K562 (cell line): Measurements from ENCODE around the gene PGF. TPM values are rescaled to one million over a fixed set of nuclear protein-coding genes. Genes with fewer than 3 reads are reported as not detected.

Experiments
- ATF1 ChIP-seq, 2 experiments: fragments of 450-650 bp in 1 of 2; IDR thresholded peaks; 2 replicates each; pipeline ENCODE4 v1.6.1; 2016; ENCODE audit warnings: missing compliant biosample characterization in 1 of 2, missing genetic modification characterization in 1 of 2
- CXXC5 ChIP-seq: fragments of 250-450 bp; sonication (Bioruptor Pico); IDR thresholded peaks from 2 replicates; pipeline ENCODE4 v1.8.0; 2022; ENCODE audit warnings: inconsistent platforms, mild to moderate bottlenecking, moderate library complexity
- GATAD2B ChIP-seq: fragments of 450-650 bp; IDR thresholded peaks from 2 replicates; pipeline ENCODE4 v1.6.1; 2017; ENCODE audit warnings: mild to moderate bottlenecking, borderline replicate concordance
- L3MBTL2 ChIP-seq: fragments of 450-650 bp; IDR thresholded peaks from 2 replicates; pipeline ENCODE4 v1.6.1; 2016; ENCODE audit warnings: mild to moderate bottlenecking, moderate library complexity
- MAZ ChIP-seq, 2 experiments: fragments of 450-650 bp in 1 of 2; sonication (generic) in 1 of 2; formaldehyde crosslinking; IDR thresholded peaks in 1 of 2; conservative IDR thresholded peaks in 1 of 2; 2 replicates each; pipeline versions ENCODE4 v1.4.0 to v1.5.0; 2020; ENCODE audit warnings: mild to moderate bottlenecking in 1 of 2, missing genetic modification reagents in 1 of 2
- RAD21 ChIP-seq, 2 experiments: fragments of 250-450 bp in 1 of 2; fragments of 450-650 bp in 1 of 2; sonication (Bioruptor Pico) in 1 of 2; formaldehyde crosslinking in 1 of 2; IDR thresholded peaks in 1 of 2; conservative IDR thresholded peaks in 1 of 2; 2 replicates each; pipeline versions ENCODE4 v1.4.0 to v1.8.0; 2020 to 2022; ENCODE audit warnings: mild to moderate bottlenecking in 2 of 2, moderate library complexity in 1 of 2
- RCOR1 ChIP-seq, 2 experiments: IDR thresholded peaks; 2 replicates each; pipeline ENCODE4 v1.6.1; 2012; ENCODE audit warnings: low read depth in 2 of 2, low read length in 2 of 2, borderline replicate concordance in 1 of 2, improper control_type of control experiment in 1 of 2
- TAF9B ChIP-seq: fragments of 450-650 bp; IDR thresholded peaks from 2 replicates; pipeline ENCODE4 v1.6.1; 2018; ENCODE audit warnings: mild to moderate bottlenecking; ENCODE audit not compliant: partially characterized antibody
- ZBTB7A ChIP-seq: IDR thresholded peaks from 2 replicates; pipeline ENCODE4 v1.6.1; 2011; ENCODE audit warnings: low read depth, mild to moderate bottlenecking, low read length, moderate library complexity, borderline replicate concordance; ENCODE audit not compliant: control insufficient read depth
- ZKSCAN8 ChIP-seq: fragments of 200-800 bp; sonication (Bioruptor generic); IDR thresholded peaks from 2 replicates; pipeline ENCODE4 v1.6.1; 2016; ENCODE audit warnings: missing genetic modification characterization, missing compliant biosample characterization
- ZNF140 ChIP-seq: fragments of 250-450 bp; sonication (Bioruptor Pico); IDR thresholded peaks from 2 replicates; pipeline ENCODE4 v1.8.0; 2021; ENCODE audit warnings: moderate library complexity, mild to moderate bottlenecking, inconsistent platforms
- ZNF239 ChIP-seq: fragments of 250-450 bp; sonication (Bioruptor Pico); IDR thresholded peaks from 2 replicates; pipeline ENCODE4 v1.4.0; 2020; ENCODE audit warnings: mild to moderate bottlenecking
- polyA plus RNA-seq, 8 experiments: library from polyadenylated mRNA; depleted of rRNA in 4 of 8; stranded (reverse) in 5 of 8; unstranded in 3 of 8; fragments of >200 nt; fragmentation: Nextera tagmentation in 2 of 8; fragmentation: Illumina TruSeq in 1 of 8; extraction: Ambion mirVana in 2 of 8; extraction: Trizol in 1 of 8; gene quantifications; 2 replicates each; pipeline versions ENCODE4 v1.2.1 to v1.2.3, GENCODE V29; 2011 to 2014; ENCODE audit warnings: inconsistent platforms in 1 of 8, missing spikeins in 1 of 8
- total RNA-seq, 7 experiments: library from RNA; depleted of rRNA in 6 of 7; stranded (reverse); fragments of >200 nt in 6 of 7; fragmentation: Illumina TruSeq in 2 of 7; extraction: Trizol in 2 of 7; gene quantifications; 2 replicates each; pipeline versions ENCODE4 v1.2.1 to v1.2.3, GENCODE V29; 2011 to 2021; ENCODE audit warnings: low replicate concordance in 1 of 7
- TF ChIP-seq, protein P1 (sequence below): fragments of 450-650 bp; IDR thresholded peaks from 2 replicates; pipeline ENCODE4 v1.6.1; 2016; ENCODE audit warnings: mild to moderate bottlenecking, moderate library complexity
- TF ChIP-seq, protein P2 (sequence below): sonication (generic); formaldehyde crosslinking; IDR thresholded peaks from 2 replicates; pipeline ENCODE4 v1.5.0; 2020; ENCODE audit warnings: missing genetic modification reagents

The PGF gene
- total and polyA plus RNA-seq, 9 of the 15 experiments (the other 6 are each of a cell fraction or from before 2014, with no cell fraction given): 0.04 to 0.44 (median 0.18) TPM

DNA sequence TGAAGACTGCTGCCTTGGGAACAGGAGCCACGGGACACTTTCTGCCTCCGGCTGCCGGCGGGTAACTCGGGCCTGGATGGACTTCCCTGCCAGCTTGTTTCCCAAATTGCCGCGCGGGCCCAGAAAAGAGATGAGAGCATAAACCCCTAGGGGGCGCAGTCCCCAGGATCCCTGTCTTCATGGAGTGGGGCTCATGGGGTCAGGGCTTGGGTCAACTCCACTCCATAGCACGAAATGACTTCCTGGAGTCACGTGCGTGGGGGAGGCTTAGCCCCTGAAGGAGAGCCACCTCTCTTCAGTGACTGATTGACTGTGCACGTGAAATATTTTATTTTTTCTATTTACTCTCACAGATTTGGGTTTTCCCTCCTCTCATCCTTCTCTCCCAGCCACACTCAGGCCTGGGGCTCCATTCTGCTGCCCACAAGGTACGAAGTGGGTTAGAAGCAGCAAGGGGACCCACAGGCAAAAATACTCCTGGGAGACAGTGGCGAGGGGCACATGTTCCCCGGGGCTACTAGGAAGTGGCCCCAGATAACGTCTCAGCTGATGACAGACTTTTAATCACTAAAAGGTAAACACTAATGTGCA, 10.0 kb downstream of the PGF start (continued):
- TF ChIP-seq CXXC5 (CRISPR knock-in tag): peak; percentile 21; the same call in 1 of the 2 replicates
- peak in 1 of 2 experiments; percentile 41; a peak in 1 of 4 replicates for TF ChIP-seq MAZ (CRISPR knock-in tag; conservative IDR thresholded peaks at IDR 0.05 in 1 of 2, IDR thresholded peaks at IDR 0.05 in 1 of 2)
- no peak for TF ChIP-seq ZNF140 (CRISPR knock-in tag)
- TF ChIP-seq GATAD2B: no peak
- 0 out of 4 replicates have a peak, but pooled peaks of 1 of the 2 experiments have one; percentile 7 for TF ChIP-seq RCOR1 (IDR thresholded peaks at IDR 0.05; ENCODE audit: borderline replicate concordance in 1 of 2, low read depth in 2 of 2, low read length in 2 of 2)
- TF ChIP-seq TAF9B: no peak
- TF ChIP-seq ZKSCAN8 (CRISPR knock-in tag): no peak
- TF ChIP-seq ZBTB7A: peak; percentile 49; the same call in 1 of the 2 replicates
- TF ChIP-seq, protein P1, sequence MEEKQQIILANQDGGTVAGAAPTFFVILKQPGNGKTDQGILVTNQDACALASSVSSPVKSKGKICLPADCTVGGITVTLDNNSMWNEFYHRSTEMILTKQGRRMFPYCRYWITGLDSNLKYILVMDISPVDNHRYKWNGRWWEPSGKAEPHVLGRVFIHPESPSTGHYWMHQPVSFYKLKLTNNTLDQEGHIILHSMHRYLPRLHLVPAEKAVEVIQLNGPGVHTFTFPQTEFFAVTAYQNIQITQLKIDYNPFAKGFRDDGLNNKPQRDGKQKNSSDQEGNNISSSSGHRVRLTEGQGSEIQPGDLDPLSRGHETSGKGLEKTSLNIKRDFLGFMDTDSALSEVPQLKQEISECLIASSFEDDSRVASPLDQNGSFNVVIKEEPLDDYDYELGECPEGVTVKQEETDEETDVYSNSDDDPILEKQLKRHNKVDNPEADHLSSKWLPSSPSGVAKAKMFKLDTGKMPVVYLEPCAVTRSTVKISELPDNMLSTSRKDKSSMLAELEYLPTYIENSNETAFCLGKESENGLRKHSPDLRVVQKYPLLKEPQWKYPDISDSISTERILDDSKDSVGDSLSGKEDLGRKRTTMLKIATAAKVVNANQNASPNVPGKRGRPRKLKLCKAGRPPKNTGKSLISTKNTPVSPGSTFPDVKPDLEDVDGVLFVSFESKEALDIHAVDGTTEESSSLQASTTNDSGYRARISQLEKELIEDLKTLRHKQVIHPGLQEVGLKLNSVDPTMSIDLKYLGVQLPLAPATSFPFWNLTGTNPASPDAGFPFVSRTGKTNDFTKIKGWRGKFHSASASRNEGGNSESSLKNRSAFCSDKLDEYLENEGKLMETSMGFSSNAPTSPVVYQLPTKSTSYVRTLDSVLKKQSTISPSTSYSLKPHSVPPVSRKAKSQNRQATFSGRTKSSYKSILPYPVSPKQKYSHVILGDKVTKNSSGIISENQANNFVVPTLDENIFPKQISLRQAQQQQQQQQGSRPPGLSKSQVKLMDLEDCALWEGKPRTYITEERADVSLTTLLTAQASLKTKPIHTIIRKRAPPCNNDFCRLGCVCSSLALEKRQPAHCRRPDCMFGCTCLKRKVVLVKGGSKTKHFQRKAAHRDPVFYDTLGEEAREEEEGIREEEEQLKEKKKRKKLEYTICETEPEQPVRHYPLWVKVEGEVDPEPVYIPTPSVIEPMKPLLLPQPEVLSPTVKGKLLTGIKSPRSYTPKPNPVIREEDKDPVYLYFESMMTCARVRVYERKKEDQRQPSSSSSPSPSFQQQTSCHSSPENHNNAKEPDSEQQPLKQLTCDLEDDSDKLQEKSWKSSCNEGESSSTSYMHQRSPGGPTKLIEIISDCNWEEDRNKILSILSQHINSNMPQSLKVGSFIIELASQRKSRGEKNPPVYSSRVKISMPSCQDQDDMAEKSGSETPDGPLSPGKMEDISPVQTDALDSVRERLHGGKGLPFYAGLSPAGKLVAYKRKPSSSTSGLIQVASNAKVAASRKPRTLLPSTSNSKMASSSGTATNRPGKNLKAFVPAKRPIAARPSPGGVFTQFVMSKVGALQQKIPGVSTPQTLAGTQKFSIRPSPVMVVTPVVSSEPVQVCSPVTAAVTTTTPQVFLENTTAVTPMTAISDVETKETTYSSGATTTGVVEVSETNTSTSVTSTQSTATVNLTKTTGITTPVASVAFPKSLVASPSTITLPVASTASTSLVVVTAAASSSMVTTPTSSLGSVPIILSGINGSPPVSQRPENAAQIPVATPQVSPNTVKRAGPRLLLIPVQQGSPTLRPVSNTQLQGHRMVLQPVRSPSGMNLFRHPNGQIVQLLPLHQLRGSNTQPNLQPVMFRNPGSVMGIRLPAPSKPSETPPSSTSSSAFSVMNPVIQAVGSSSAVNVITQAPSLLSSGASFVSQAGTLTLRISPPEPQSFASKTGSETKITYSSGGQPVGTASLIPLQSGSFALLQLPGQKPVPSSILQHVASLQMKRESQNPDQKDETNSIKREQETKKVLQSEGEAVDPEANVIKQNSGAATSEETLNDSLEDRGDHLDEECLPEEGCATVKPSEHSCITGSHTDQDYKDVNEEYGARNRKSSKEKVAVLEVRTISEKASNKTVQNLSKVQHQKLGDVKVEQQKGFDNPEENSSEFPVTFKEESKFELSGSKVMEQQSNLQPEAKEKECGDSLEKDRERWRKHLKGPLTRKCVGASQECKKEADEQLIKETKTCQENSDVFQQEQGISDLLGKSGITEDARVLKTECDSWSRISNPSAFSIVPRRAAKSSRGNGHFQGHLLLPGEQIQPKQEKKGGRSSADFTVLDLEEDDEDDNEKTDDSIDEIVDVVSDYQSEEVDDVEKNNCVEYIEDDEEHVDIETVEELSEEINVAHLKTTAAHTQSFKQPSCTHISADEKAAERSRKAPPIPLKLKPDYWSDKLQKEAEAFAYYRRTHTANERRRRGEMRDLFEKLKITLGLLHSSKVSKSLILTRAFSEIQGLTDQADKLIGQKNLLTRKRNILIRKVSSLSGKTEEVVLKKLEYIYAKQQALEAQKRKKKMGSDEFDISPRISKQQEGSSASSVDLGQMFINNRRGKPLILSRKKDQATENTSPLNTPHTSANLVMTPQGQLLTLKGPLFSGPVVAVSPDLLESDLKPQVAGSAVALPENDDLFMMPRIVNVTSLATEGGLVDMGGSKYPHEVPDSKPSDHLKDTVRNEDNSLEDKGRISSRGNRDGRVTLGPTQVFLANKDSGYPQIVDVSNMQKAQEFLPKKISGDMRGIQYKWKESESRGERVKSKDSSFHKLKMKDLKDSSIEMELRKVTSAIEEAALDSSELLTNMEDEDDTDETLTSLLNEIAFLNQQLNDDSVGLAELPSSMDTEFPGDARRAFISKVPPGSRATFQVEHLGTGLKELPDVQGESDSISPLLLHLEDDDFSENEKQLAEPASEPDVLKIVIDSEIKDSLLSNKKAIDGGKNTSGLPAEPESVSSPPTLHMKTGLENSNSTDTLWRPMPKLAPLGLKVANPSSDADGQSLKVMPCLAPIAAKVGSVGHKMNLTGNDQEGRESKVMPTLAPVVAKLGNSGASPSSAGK: 0 out of 2 replicates have a peak, but pooled peaks have one; percentile 29
- TF ChIP-seq L3MBTL2: peak; percentile 44
- no peak for TF ChIP-seq ATF1 (CRISPR knock-in tag; IDR thresholded peaks at IDR 0.05)
- TF ChIP-seq ATF1 (tag; IDR thresholded peaks at IDR 0.05): 0 out of 2 replicates have a peak, but pooled peaks have one; percentile 18
- TF ChIP-seq, protein P2, sequence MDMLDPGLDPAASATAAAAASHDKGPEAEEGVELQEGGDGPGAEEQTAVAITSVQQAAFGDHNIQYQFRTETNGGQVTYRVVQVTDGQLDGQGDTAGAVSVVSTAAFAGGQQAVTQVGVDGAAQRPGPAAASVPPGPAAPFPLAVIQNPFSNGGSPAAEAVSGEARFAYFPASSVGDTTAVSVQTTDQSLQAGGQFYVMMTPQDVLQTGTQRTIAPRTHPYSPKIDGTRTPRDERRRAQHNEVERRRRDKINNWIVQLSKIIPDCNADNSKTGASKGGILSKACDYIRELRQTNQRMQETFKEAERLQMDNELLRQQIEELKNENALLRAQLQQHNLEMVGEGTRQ (CRISPR knock-in tag): peak; percentile 45
- peak in 1 of 2 experiments; percentile 32; a peak in 2 of 4 replicates for TF ChIP-seq RAD21 (CRISPR knock-in tag; conservative IDR thresholded peaks at IDR 0.05 in 1 of 2, IDR thresholded peaks at IDR 0.05 in 1 of 2)
- TF ChIP-seq ZNF239 (CRISPR knock-in tag): no peak
